SU-DHL-6 (cell line): Measurements from ENCODE around the gene CDC25A.

Experiments used
- H2AFZ ChIP-seq: fragments of 200-600 bp; sonication (generic); 2 replicates; pipeline ENCODE4 v1.6.1; 2014; ENCODE audit warnings: low read depth, mild to moderate bottlenecking, moderate library complexity, mixed read lengths, antibody characterized with exemption, low read length; ENCODE audit not compliant: severe bottlenecking
- H3F3A ChIP-seq: fragments of 200-600 bp; shearing (Covaris generic); 2 replicates; pipeline ENCODE4 v1.6.0; 2016; ENCODE audit warnings: antibody characterized with exemption, mild to moderate bottlenecking; ENCODE audit not compliant: insufficient read depth
- H3K27ac ChIP-seq: fragments of 200-600 bp; sonication (generic); 2 replicates; pipeline ENCODE4 v1.5.1; 2016; ENCODE audit warnings: low read depth, mild to moderate bottlenecking, low read length, moderate library complexity, mixed read lengths
- H3K27me3 ChIP-seq: fragments of 200-600 bp; sonication (generic), shearing (Covaris generic); 2 replicates; pipeline ENCODE4 v1.6.0; 2014; ENCODE audit warnings: mild to moderate bottlenecking, low read length
- H3K36me3 ChIP-seq: fragments of 200-600 bp; sonication (generic); 2 replicates; pipeline ENCODE4 v1.6.1; 2014; ENCODE audit warnings: mild to moderate bottlenecking, low read length, mixed read lengths
- H3K4me2 ChIP-seq: fragments of 300-600, 200-600 bp; shearing (Covaris generic), sonication (generic); 2 replicates; pipeline ENCODE4 v1.6.0; 2014; ENCODE audit warnings: low read length, low read depth, mild to moderate bottlenecking; ENCODE audit not compliant: poor library complexity, severe bottlenecking
- H3K4me3 ChIP-seq: fragments of 200-600 bp; sonication (generic); 2 replicates; pipeline ENCODE4 v1.5.1; 2014; ENCODE audit warnings: antibody characterized with exemption, low read length, mild to moderate bottlenecking, mixed read lengths; ENCODE audit not compliant: insufficient read depth, poor library complexity, severe bottlenecking
- H3K79me2 ChIP-seq: fragments of 200-600 bp; sonication (generic); 2 replicates; pipeline ENCODE4 v1.6.1; 2014; ENCODE audit warnings: mild to moderate bottlenecking, low read length, moderate library complexity; ENCODE audit not compliant: insufficient read depth
- H3K9ac ChIP-seq: fragments of 200-600 bp; sonication (generic); 2 replicates; pipeline ENCODE4 v1.7.0; 2014; ENCODE audit warnings: mild to moderate bottlenecking, low read length
- H3K9me2 ChIP-seq: fragments of 200-600 bp; sonication (generic); replicated peaks from 2 replicates; pipeline ENCODE4 v1.6.1; 2014; ENCODE audit warnings: low read length; ENCODE audit not compliant: insufficient read depth
- H3K9me3 ChIP-seq: fragments of 200-600 bp; sonication (generic); 2 replicates; pipeline ENCODE4 v1.6.1; 2014; ENCODE audit warnings: low read length, mixed read lengths; ENCODE audit not compliant: insufficient read depth
- H4K20me1 ChIP-seq: fragments of 200-600 bp; sonication (generic); 2 replicates; pipeline ENCODE4 v1.6.1; 2014; ENCODE audit warnings: low read depth, mild to moderate bottlenecking, antibody characterized with exemption, low read length, moderate library complexity, mixed read lengths
- EZH2phosphoT487 ChIP-seq: fragments of 200-600 bp; sonication (generic), shearing (Covaris generic); conservative IDR thresholded peaks from 2 replicates; pipeline ENCODE4 v1.6.1; 2018; ENCODE audit warnings: mild to moderate bottlenecking, antibody characterized with exemption, low read length, moderate library complexity, mixed read lengths
- TF ChIP-seq, protein P1 (sequence below): fragments of 200-600 bp; sonication (generic); IDR thresholded peaks from one replicate; pipeline ENCODE4 v1.5.1; 2017; ENCODE audit warnings: antibody characterized with exemption, mild to moderate bottlenecking, low read length, moderate library complexity; ENCODE audit not compliant: insufficient read depth, poor library complexity, severe bottlenecking

The CDC25A gene

DNA sequence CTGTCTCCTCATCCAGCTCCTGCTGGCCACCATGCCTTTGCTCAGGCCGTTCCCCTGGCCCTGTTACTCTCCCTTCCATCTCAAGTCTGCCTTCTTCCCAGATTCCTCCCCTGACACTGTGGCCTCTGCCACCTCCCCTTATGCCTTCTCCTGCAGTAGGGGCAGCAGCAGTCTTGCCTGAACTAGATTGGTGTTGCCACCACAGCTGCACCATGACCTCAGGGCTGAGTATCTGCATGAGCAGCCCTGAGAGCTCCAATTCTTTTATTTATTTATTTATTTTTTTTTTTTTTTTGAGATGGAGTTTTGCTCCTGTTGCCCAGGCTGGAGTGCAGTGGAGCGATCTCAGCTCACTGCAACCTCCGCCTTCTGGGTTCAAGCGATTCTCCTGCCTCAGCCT is 21.2 kb upstream of the CDC25A start:
- Histone ChIP-seq H3K4me2 (no peak overlapping the region), H3K4me3 (no peak overlapping the region), H3F3A (no peaks in the 10 kb centered on the region), H3K9me3 (no peaks in the 10 kb centered on the region), H3K9me2 (no peaks in the 10 kb centered on the region), H3K27me3 (no peaks in the 10 kb centered on the region), H2AFZ (no peak overlapping the region), H3K79me2 (no peaks in the 10 kb centered on the region), H3K9ac (no peak overlapping the region), H3K36me3 (no peaks in the 10 kb centered on the region), H3K27ac (no peak overlapping the region), H4K20me1 (no peaks in the 10 kb centered on the region)
- TF ChIP-seq, protein P1, sequence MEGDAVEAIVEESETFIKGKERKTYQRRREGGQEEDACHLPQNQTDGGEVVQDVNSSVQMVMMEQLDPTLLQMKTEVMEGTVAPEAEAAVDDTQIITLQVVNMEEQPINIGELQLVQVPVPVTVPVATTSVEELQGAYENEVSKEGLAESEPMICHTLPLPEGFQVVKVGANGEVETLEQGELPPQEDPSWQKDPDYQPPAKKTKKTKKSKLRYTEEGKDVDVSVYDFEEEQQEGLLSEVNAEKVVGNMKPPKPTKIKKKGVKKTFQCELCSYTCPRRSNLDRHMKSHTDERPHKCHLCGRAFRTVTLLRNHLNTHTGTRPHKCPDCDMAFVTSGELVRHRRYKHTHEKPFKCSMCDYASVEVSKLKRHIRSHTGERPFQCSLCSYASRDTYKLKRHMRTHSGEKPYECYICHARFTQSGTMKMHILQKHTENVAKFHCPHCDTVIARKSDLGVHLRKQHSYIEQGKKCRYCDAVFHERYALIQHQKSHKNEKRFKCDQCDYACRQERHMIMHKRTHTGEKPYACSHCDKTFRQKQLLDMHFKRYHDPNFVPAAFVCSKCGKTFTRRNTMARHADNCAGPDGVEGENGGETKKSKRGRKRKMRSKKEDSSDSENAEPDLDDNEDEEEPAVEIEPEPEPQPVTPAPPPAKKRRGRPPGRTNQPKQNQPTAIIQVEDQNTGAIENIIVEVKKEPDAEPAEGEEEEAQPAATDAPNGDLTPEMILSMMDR, result no peak
- TF ChIP-seq EZH2phosphoT487, result no peak

DNA sequence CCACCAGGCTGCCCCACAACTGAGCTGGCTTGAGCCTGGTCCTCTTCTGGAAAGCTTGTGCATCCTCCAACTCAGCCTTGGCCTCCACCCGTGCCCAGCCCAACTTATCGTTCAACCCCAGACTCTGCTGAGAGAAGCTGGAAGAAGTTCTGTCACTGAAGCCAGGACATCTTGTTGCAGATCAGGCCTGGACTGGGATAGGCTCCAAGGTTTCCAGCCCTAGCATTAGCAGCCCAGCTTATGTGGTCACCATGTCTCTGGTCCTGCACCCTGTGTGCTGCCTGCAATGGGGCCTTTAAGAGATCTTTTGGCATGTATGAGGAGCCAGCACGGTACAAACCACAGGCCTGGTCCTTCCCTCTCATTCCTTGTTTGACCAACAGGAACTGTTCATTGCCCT is 19.9 kb upstream of the CDC25A start:
- Histone ChIP-seq H2AFZ (no peak overlapping the region), H3K9ac (no peak overlapping the region), H3K36me3 (no peaks in the 10 kb centered on the region), H3K27ac (no peak overlapping the region), H3K9me3 (no peaks in the 10 kb centered on the region), H3K9me2 (no peaks in the 10 kb centered on the region), H3K4me3 (no peak overlapping the region), H3F3A (no peaks in the 10 kb centered on the region), H3K4me2 (no peak overlapping the region), H4K20me1 (no peaks in the 10 kb centered on the region), H3K79me2 (no peaks in the 10 kb centered on the region), H3K27me3 (no peaks in the 10 kb centered on the region)
- TF ChIP-seq EZH2phosphoT487, result no peak
- TF ChIP-seq, protein P1, result no peak

DNA sequence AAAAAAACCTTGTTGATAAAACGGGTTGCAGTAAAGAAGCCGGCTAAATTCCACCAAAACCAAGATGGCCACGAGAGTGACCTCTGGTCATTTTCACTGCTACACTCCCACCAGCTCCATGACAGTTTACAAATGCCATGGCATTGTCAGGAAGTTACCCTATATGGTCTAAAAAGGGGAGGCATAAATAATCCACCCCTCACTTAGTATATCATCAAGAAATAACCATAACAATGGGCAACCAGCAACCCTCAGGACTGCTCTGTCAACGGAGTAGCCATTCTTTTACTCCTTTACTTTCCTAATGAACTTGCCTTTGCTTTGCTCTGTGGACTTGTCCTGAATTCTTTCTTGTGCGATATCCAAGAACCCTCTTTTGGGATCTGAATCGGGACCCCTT is 14.4 kb upstream of the CDC25A start:
- H3K9me2 ChIP-seq, result no peaks in the 10 kb centered on the region
- H3K79me2 ChIP-seq, result no peaks in the 10 kb centered on the region
- no peak overlapping the region for H3K9ac ChIP-seq
- H3K4me3 ChIP-seq, result no peak overlapping the region
- H3K36me3 ChIP-seq, result no peaks in the 10 kb centered on the region
- no peaks in the 10 kb centered on the region for H4K20me1 ChIP-seq
- no peak overlapping the region for H3K4me2 ChIP-seq
- H3K27me3 ChIP-seq, result no peaks in the 10 kb centered on the region
- H3K27ac ChIP-seq, result no peak overlapping the region
- H2AFZ ChIP-seq, result no peak overlapping the region
- H3K9me3 ChIP-seq, result no peaks in the 10 kb centered on the region
- no peak for TF ChIP-seq EZH2phosphoT487
- TF ChIP-seq, protein P1, result no peak
- no peaks in the 10 kb centered on the region for H3F3A ChIP-seq
